H1 (cell line): ENCODE results near the gene ATF7. TPM values are rescaled to one million over a fixed set of nuclear protein-coding genes. Genes with fewer than 3 reads are reported as not detected.

Source experiments
- CTCF ChIA-PET: fragments of 300-600 bp; sonication (Branson Sonifier 250); formaldehyde crosslinking; loops from one replicate; lab custom pipeline; 2021; ENCODE audit not compliant: partially characterized antibody; lab: Charles Lee
- POLR2A ChIA-PET: fragments of 300-600 bp; sonication (Branson Sonifier 250); formaldehyde crosslinking; loops from one replicate; lab custom pipeline; 2021; ENCODE audit warnings: inconsistent platforms; ENCODE audit not compliant: partially characterized antibody; lab: Charles Lee
- DNase-seq, 2 experiments: peaks; one replicate each; pipeline versions ENCODE4 v3.0.0 to v3.0.0-alpha.2; 2010 to 2022; ENCODE audit warnings: low spot score in 2 of 2, low read depth in 1 of 2, mixed read lengths in 1 of 2
- FAIRE-seq: peaks from 2 replicates; lab custom pipeline; 2011; peaks lifted over from hg19 to GRCh38; lab: Jason Lieb, UNC
- H2AFZ ChIP-seq: 2 replicates; pipeline ENCODE4 v1.8.1; 2012; ENCODE audit warnings: low read length, inconsistent platforms
- H2AK5ac ChIP-seq: 2 replicates; pipeline ENCODE4 v1.6.1; 2013; ENCODE audit warnings: low read depth, low read length
- H2BK120ac ChIP-seq: replicated peaks from 2 replicates; pipeline ENCODE3; 2013; ENCODE audit warnings: low read depth, low read length, inconsistent platforms
- H2BK12ac ChIP-seq: 2 replicates; pipeline ENCODE4 v1.6.1; 2013; ENCODE audit warnings: low read depth, low read length
- H2BK15ac ChIP-seq: 2 replicates; pipeline ENCODE4 v1.6.1; 2013; ENCODE audit warnings: low read length
- H2BK20ac ChIP-seq: 2 replicates; pipeline ENCODE4 v1.6.1; 2013; ENCODE audit warnings: low read length
- H2BK5ac ChIP-seq: 2 replicates; pipeline ENCODE4 v1.6.1; 2013; ENCODE audit warnings: low read depth, low read length
- H3K14ac ChIP-seq: 2 replicates; pipeline ENCODE4 v1.6.1; 2013; ENCODE audit warnings: inconsistent platforms; ENCODE audit not compliant: insufficient read length
- H3K18ac ChIP-seq: 2 replicates; pipeline ENCODE4 v1.6.1; 2013; ENCODE audit warnings: low read length; ENCODE audit errors: extremely low read depth
- H3K23ac ChIP-seq: 2 replicates; pipeline ENCODE4 v1.6.1; 2013; ENCODE audit warnings: inconsistent platforms; ENCODE audit not compliant: insufficient read length
- H3K23me2 ChIP-seq: 2 replicates; pipeline ENCODE4 v1.6.1; 2013; ENCODE audit warnings: low read depth, low read length
- H3K27ac ChIP-seq: 2 replicates; pipeline ENCODE4 v1.6.1; 2011; ENCODE audit warnings: low read depth, low read length, inconsistent platforms
- H3K27me3 ChIP-seq, 4 experiments: replicated peaks in 1 of 4; 1 replicate in 1 of 4; 2 replicates in 3 of 4; pipeline versions ENCODE4 v1.6.1 to v1.8.1; 2011 to 2013; ENCODE audit warnings: low read length in 3 of 4, mild to moderate bottlenecking in 3 of 4, inconsistent platforms in 2 of 4, mixed read lengths in 2 of 4, moderate library complexity in 1 of 4; ENCODE audit not compliant: control insufficient read depth in 3 of 4, insufficient read depth in 3 of 4; ENCODE audit errors: extremely low read depth in 1 of 4
- H3K36me3 ChIP-seq, 4 experiments: 2 replicates each; pipeline versions ENCODE4 v1.6.1 to v1.8.1; 2011 to 2013; ENCODE audit warnings: mild to moderate bottlenecking in 4 of 4, low read length in 3 of 4, moderate library complexity in 2 of 4, control low read depth in 1 of 4, inconsistent platforms in 1 of 4; ENCODE audit not compliant: insufficient read depth in 4 of 4, control insufficient read depth in 2 of 4
- H3K4ac ChIP-seq: replicated peaks from 2 replicates; pipeline ENCODE3; 2013; ENCODE audit warnings: low read length, low read depth, mixed read lengths, inconsistent platforms; ENCODE audit not compliant: insufficient read length
- H3K4me1 ChIP-seq, 4 experiments: replicated peaks in 1 of 4; 1 replicate in 1 of 4; 2 replicates in 3 of 4; pipeline versions ENCODE4 v1.6.1 to v1.8.1; 2011 to 2013; ENCODE audit warnings: low read length in 3 of 4, inconsistent platforms in 2 of 4, mixed read lengths in 1 of 4; ENCODE audit not compliant: insufficient read depth in 4 of 4, control insufficient read depth in 3 of 4
- H3K4me2 ChIP-seq, 2 experiments: 2 replicates each; pipeline versions ENCODE4 v1.6.1 to v1.8.1; 2011 to 2013; ENCODE audit warnings: low read depth in 2 of 2, low read length in 2 of 2, control low read depth in 1 of 2, inconsistent platforms in 1 of 2, mild to moderate bottlenecking in 1 of 2; ENCODE audit not compliant: insufficient read depth in 1 of 2
- H3K4me3 ChIP-seq, 4 experiments: fragments of 200-600, 300-600 bp in 1 of 4; sonication (generic), shearing (Covaris generic), sonication (Bioruptor Twin) in 1 of 4; 2 replicates each; pipeline versions ENCODE4 v1.5.1 to v1.8.1; 2011 to 2016; ENCODE audit warnings: low read length in 4 of 4, low read depth in 3 of 4, control low read depth in 2 of 4, inconsistent platforms in 2 of 4, mild to moderate bottlenecking in 2 of 4, mixed read lengths in 1 of 4, moderate library complexity in 1 of 4; ENCODE audit not compliant: insufficient read depth in 2 of 4; ENCODE audit errors: extremely low read depth in 1 of 4
- H3K56ac ChIP-seq: replicated peaks from 2 replicates; pipeline ENCODE3; 2013; ENCODE audit warnings: low read depth, mild to moderate bottlenecking, mixed read lengths, low read length, inconsistent platforms; ENCODE audit not compliant: insufficient read length
- H3K79me1 ChIP-seq: 2 replicates; pipeline ENCODE4 v1.6.1; 2013; ENCODE audit warnings: low read depth, low read length, control low read depth
- H3K79me2 ChIP-seq, 2 experiments: 2 replicates each; pipeline versions ENCODE4 v1.6.1 to v1.8.1; 2012 to 2013; ENCODE audit warnings: low read length in 2 of 2, mild to moderate bottlenecking in 2 of 2, inconsistent platforms in 1 of 2; ENCODE audit not compliant: insufficient read depth in 2 of 2, control insufficient read depth in 1 of 2
- H3K9ac ChIP-seq, 4 experiments: replicated peaks in 1 of 4; 1 replicate in 1 of 4; 2 replicates in 3 of 4; pipeline versions ENCODE4 v1.6.1 to v1.8.1; 2011 to 2013; ENCODE audit warnings: low read depth in 3 of 4, low read length in 3 of 4, control low read depth in 2 of 4, mild to moderate bottlenecking in 2 of 4, moderate library complexity in 2 of 4, inconsistent platforms in 1 of 4; ENCODE audit errors: extremely low read depth in 1 of 4
- H3K9me3 ChIP-seq, 2 experiments: 2 replicates each; pipeline versions ENCODE4 v1.6.1 to v1.8.1; 2012 to 2013; ENCODE audit warnings: mild to moderate bottlenecking in 2 of 2, moderate library complexity in 2 of 2, control low read depth in 1 of 2, inconsistent platforms in 1 of 2, low read depth in 1 of 2, low read length in 1 of 2, mixed read lengths in 1 of 2; ENCODE audit not compliant: insufficient read depth in 2 of 2
- H4K20me1 ChIP-seq, 2 experiments: replicated peaks in 1 of 2; 2 replicates each; pipeline versions ENCODE3 to v1.8.1; 2011 to 2013; ENCODE audit warnings: inconsistent platforms in 2 of 2, low read length in 2 of 2, mild to moderate bottlenecking in 1 of 2; ENCODE audit not compliant: insufficient read depth in 2 of 2, control insufficient read depth in 1 of 2
- H4K5ac ChIP-seq: 2 replicates; pipeline ENCODE4 v1.6.1; 2013; ENCODE audit warnings: low read length, low read depth, mixed read lengths, inconsistent platforms; ENCODE audit not compliant: insufficient read length
- H4K8ac ChIP-seq: 2 replicates; pipeline ENCODE4 v1.8.0; 2013; ENCODE audit warnings: mild to moderate bottlenecking, moderate library complexity, low read length, inconsistent platforms; ENCODE audit not compliant: insufficient read depth; ENCODE audit errors: extremely low read depth
- H4K91ac ChIP-seq: replicated peaks from 2 replicates; pipeline ENCODE3; 2013; ENCODE audit warnings: low read length, mixed read lengths, inconsistent platforms; ENCODE audit not compliant: insufficient read length
- SAP30 ChIP-seq: fragments of 300-600 bp; sonication (generic); IDR thresholded peaks from 2 replicates; pipeline ENCODE4 v1.7.1; 2012; ENCODE audit warnings: low read length, moderate library complexity, mild to moderate bottlenecking, inconsistent platforms; ENCODE audit not compliant: insufficient read depth, insufficient replicate concordance
- WGBS, 2 experiments: shearing (Covaris generic) in 1 of 2; methylation state at CpG; one replicate each; pipeline versions ENCODE4 v1.1.6 to v1.1.7; 2013 to 2015; ENCODE audit warnings: low lambda C conversion rate in 2 of 2, mixed read lengths in 2 of 2, inconsistent platforms in 1 of 2, low coverage in 1 of 2, missing lambda C conversion rate in 1 of 2; ENCODE audit not compliant: insufficient replicate concordance in 2 of 2, insufficient coverage in 1 of 2, insufficient read length in 1 of 2; ENCODE audit errors: extremely low coverage in 1 of 2, missing lambda C conversion rate in 1 of 2; 5-methylcytosine and 5-hydroxymethylcytosine counted together
- polyA plus RNA-seq, 7 experiments: library from polyadenylated mRNA; depleted of rRNA in 3 of 7; stranded (reverse) in 5 of 7; unstranded in 2 of 7; fragments of >200 nt in 5 of 7; fragments of 200-250 nt in 2 of 7; gene quantifications; 1 replicate in 5 of 7; 2 replicates in 1 of 7; 4 replicates in 1 of 7; pipeline versions ENCODE4 v1.2.1 to v1.2.3, GENCODE V29; 2011 to 2013; ENCODE audit warnings: missing spikeins in 2 of 7, mixed read lengths in 2 of 7
- total RNA-seq: library from RNA; stranded (reverse); fragmentation: NEBNext Ultra II Directional; extraction: Animal tissue kit (Norgen Biotek cat#: 25700); gene quantifications from 2 replicates; pipeline ENCODE4 v1.2.1, GENCODE V29; 2021

The ATF7 gene
- total and polyA plus RNA-seq, 2 of the 8 experiments (the other 6 are each of a cell fraction or from before 2014, with no cell fraction given): 10.1 to 16.6 TPM

DNA sequence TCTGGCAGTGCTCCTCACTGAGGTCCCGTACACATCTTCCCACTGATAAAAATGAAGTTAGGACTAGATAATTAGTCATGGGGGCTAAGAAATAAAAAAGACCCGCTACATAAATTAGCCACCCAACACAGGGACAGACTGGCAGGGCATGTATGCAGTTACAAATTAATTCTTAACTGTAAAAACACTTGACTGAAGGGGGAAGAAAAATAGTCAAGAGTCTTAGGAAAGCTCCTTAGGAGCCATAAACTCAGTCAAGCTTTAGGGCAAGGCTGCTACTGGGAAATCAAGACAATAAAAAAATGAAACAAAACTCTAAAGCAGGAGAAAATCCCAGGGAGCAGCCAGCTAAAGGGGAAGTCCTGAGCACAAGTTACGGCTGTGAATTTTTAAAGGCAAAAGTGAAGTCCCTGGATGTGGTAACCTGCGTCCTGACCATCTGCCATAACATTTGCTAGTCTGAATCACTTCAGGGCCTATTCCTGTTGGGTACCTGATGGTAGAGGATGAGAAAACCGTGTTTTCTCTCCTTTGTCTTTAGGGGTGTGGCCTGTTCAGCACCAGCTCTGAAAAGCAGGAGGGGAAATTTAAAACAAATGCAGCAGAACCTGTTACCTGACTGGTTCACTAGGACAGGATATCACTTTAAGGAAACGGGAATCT, 111.4 kb downstream of the ATF7 start:
- Histone ChIP-seq H3K18ac (no peak overlapping the region), H4K8ac (no peak overlapping the region), H3K23me2 (no peaks in the 10 kb centered on the region), H3K79me1 (no peaks in the 10 kb centered on the region), H3K4ac (no peak overlapping the region), H3K4me1 (peaks cover 0 to 3% (median 0%) of the 10 kb centered on the region in 4 experiments; a peak in 1 of 7 replicates), H2BK15ac (no peak overlapping the region), H2BK120ac (no peak overlapping the region), H4K91ac (no peak overlapping the region), H3K27ac (no peak overlapping the region), H2AFZ (no peak overlapping the region), H3K27me3 (no peaks in the 10 kb centered on the region), H4K20me1 (no peaks in the 10 kb centered on the region), H2BK12ac (no peak overlapping the region), H4K5ac (no peak overlapping the region), H3K36me3 (peaks cover 0 to 6% (median 2%) of the 10 kb centered on the region in 4 experiments; a peak in 5 of 8 replicates), H2AK5ac (no peak overlapping the region), H3K23ac (no peak overlapping the region), H3K56ac (no peak overlapping the region), H3K9me3 (no peaks in the 10 kb centered on the region), H3K79me2 (no peaks in the 10 kb centered on the region), H3K14ac (no peak overlapping the region), H3K4me2 (no peak overlapping the region)
- 88% methylated on average over 6 of the region's 6 CpGs; no CpG with 5 or more reads in 1 of the 2 experiments for WGBS, 2 experiments
- DNase-seq (no peak), FAIRE-seq (no peak)
- ChIA-PET CTCF (interaction anchor here (1.5 to 9.8 kb wide), 2 partner anchors 25 to 35 kb away, joined by 4 to 105 read pairs; no protein-coding TSS in a partner anchor), POLR2A (interaction anchor here (3.7 to 67.0 kb wide), 3 partner anchors 9 to 47 kb away, joined by 10 to 3397 read pairs (median 59); partner anchors contain the start of genes MAP3K12, PCBP2, PRR13 and TARBP2)
- no peak for TF ChIP-seq SAP30
- TF ChIP-seq, all 59 proteins: peak for 0
- no peak overlapping the region for H3K9ac ChIP-seq
- H2BK5ac ChIP-seq: no peak overlapping the region
- no peak overlapping the region for H2BK20ac ChIP-seq
- no peak overlapping the region for H3K4me3 ChIP-seq
